Measurements from ENCODE around the gene NECAB3. TPM values are rescaled to one million over a fixed set of nuclear protein-coding genes. Genes with fewer than 3 reads are reported as not detected.

NECAB3 gene
- total RNA-seq, 1 donor from 2014 or later: 19.2 TPM

GRCh38 chr20:33622705-33623365, 51.4 kb downstream of the NECAB3 start:
- H3K4me2 ChIP-seq: no peak overlapping the region
- no peaks in the 10 kb centered on the region for H3K4me1 ChIP-seq
- Mint-ChIP-seq H3K9me3 (no peaks in the 10 kb centered on the region), H3K27ac (no peak overlapping the region), H3K27me3 (ENCODE audit: insufficient read depth, low read depth) (peaks cover 2% of the 10 kb centered on the region), H3K4me1 (no peaks in the 10 kb centered on the region), H3K4me3 (no peak overlapping the region), H3K36me3 (peaks cover 16% of the 10 kb centered on the region)
- no peak overlapping the region for H3K4me3 ChIP-seq
- H3K79me2 ChIP-seq (ENCODE audit: low read depth): no peaks in the 10 kb centered on the region
- H3K36me3 ChIP-seq: no peaks in the 10 kb centered on the region
- TF ChIP-seq CTCF (IDR thresholded peaks at IDR 0.05): no peak
- TF ChIP-seq EZH2phosphoT487 (IDR thresholded peaks at IDR 0.05): no peak
- TF ChIP-seq EZH2 (IDR thresholded peaks at IDR 0.05): no peak
- H4K20me1 ChIP-seq (ENCODE audit: low read depth): no peaks in the 10 kb centered on the region
- H2AFZ ChIP-seq (replicated peaks): no peak overlapping the region
- H3K27ac ChIP-seq: no peak overlapping the region
- no peaks in the 10 kb centered on the region for H3K27me3 ChIP-seq
- no peak overlapping the region for H3K9ac ChIP-seq
- DNase-seq (ENCODE audit: low spot score): no peak
- no peaks in the 10 kb centered on the region for H3F3A ChIP-seq (ENCODE audit: low read depth)
- H3K9me3 ChIP-seq (ENCODE audit: low read depth): no peaks in the 10 kb centered on the region

- Mint-ChIP-seq H3K4me3 (no peak overlapping the region), H3K4me1 (no peaks in the 10 kb centered on the region), H3K27ac (no peak overlapping the region), H3K27me3 (ENCODE audit: insufficient read depth, low read depth) (peaks cover 2% of the 10 kb centered on the region), H3K9me3 (no peaks in the 10 kb centered on the region), H3K36me3 (peaks cover 16% of the 10 kb centered on the region)
- no peak for DNase-seq (ENCODE audit: low spot score)
- no peaks in the 10 kb centered on the region for H3K36me3 ChIP-seq
- H3K9me3 ChIP-seq (ENCODE audit: low read depth): no peaks in the 10 kb centered on the region
- H2AFZ ChIP-seq (replicated peaks): no peak overlapping the region
- no peaks in the 10 kb centered on the region for H4K20me1 ChIP-seq (ENCODE audit: low read depth)
- H3K4me2 ChIP-seq: no peak overlapping the region
- no peak overlapping the region for H3K27ac ChIP-seq
- no peaks in the 10 kb centered on the region for H3K27me3 ChIP-seq
- no peaks in the 10 kb centered on the region for H3F3A ChIP-seq (ENCODE audit: low read depth)
- H3K4me3 ChIP-seq: no peak overlapping the region
- no peaks in the 10 kb centered on the region for H3K4me1 ChIP-seq
- no peak overlapping the region for H3K9ac ChIP-seq
- no peak for TF ChIP-seq CTCF (IDR thresholded peaks at IDR 0.05)
- no peak for TF ChIP-seq EZH2phosphoT487 (IDR thresholded peaks at IDR 0.05)
- no peak for TF ChIP-seq EZH2 (IDR thresholded peaks at IDR 0.05)
- no peaks in the 10 kb centered on the region for H3K79me2 ChIP-seq (ENCODE audit: low read depth)
Observed at GRCh38 chr20:33621717-33622400, 52.4 kb downstream of the NECAB3 start.

GRCh38 chr20:33612001-33612400, 62.2 kb downstream of the NECAB3 start:
- no peaks in the 10 kb centered on the region for H3K27me3 Mint-ChIP-seq (ENCODE audit: insufficient read depth, low read depth)
- Histone ChIP-seq H3K27me3 (no peaks in the 10 kb centered on the region), H3K9me3 (ENCODE audit: low read depth) (no peaks in the 10 kb centered on the region), H2AFZ (replicated peaks) (no peak overlapping the region), H3K36me3 (no peaks in the 10 kb centered on the region), H3K4me1 (no peaks in the 10 kb centered on the region), H4K20me1 (ENCODE audit: low read depth) (no peaks in the 10 kb centered on the region), H3K79me2 (ENCODE audit: low read depth) (no peaks in the 10 kb centered on the region), H3K9ac (no peak overlapping the region), H3K4me2 (no peak overlapping the region), H3F3A (ENCODE audit: low read depth) (no peaks in the 10 kb centered on the region), H3K4me3 (no peak overlapping the region), H3K27ac (no peak overlapping the region)
- H3K4me1 Mint-ChIP-seq: no peaks in the 10 kb centered on the region
- DNase-seq (ENCODE audit: low spot score): no peak
- H3K9me3 Mint-ChIP-seq: no peaks in the 10 kb centered on the region
- H3K27ac Mint-ChIP-seq: no peak overlapping the region
- H3K36me3 Mint-ChIP-seq: peaks cover 10% of the 10 kb centered on the region
- no peak overlapping the region for H3K4me3 Mint-ChIP-seq
- no peak for TF ChIP-seq EZH2 (IDR thresholded peaks at IDR 0.05)
- TF ChIP-seq CTCF (IDR thresholded peaks at IDR 0.05): no peak
- TF ChIP-seq EZH2phosphoT487 (IDR thresholded peaks at IDR 0.05): no peak
